Suprapubic skin (tissue), 4 donors: ENCODE results near the gene IL19.

ENCODE experiments used
- EP300 ChIP-seq: sonication (generic); formaldehyde crosslinking; IDR thresholded peaks from one replicate; pipeline ENCODE4 v1.6.1; 2017; ENCODE audit warnings: antibody characterized with exemption
- POLR2A ChIP-seq, 2 donors: fragments of 450-650 bp; IDR thresholded peaks; one replicate each; pipeline ENCODE4 v1.6.1; 2017; ENCODE audit warnings: antibody characterized with exemption in 2 of 2, mild to moderate bottlenecking in 2 of 2, moderate library complexity in 2 of 2
- POLR2AphosphoS5 ChIP-seq, 3 donors: sonication (generic); formaldehyde crosslinking; IDR thresholded peaks; one replicate each; pipeline ENCODE4 v1.6.1; 2017; ENCODE audit warnings: antibody characterized with exemption in 3 of 3
- TF ChIP-seq, protein P1 (sequence below), 2 donors: fragments of 200-600 bp in 1 of 2; fragments of 450-650 bp in 1 of 2; sonication (generic) in 1 of 2; IDR thresholded peaks; one replicate each; pipeline ENCODE4 v1.5.1; 2016 to 2019; ENCODE audit warnings: antibody characterized with exemption in 2 of 2, mild to moderate bottlenecking in 1 of 2, moderate library complexity in 1 of 2

DNA sequence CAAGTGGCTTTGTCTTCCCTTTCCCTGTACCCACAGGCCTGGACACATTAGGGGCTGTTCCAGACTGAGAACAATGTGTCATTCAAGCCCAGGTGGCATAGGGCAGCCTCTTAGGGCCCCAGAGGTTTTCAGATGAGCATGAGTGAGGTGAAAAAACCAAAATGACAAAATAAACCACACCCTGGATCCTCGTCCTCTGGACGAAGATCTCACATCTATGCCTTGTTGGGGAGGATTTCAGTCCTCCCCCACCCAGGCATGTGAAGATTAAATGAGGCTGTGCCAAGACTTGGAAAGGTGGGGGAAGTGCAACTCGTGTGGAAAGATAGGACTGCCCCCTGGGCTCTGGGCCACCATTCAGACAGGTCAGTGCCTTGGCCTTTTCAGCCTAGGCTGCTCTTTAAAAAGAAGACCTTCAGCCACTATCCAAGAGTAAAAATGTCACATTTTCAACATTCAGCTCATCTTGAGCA is 32.8 kb upstream of the IL19 start:
- TF ChIP-seq, protein P1, sequence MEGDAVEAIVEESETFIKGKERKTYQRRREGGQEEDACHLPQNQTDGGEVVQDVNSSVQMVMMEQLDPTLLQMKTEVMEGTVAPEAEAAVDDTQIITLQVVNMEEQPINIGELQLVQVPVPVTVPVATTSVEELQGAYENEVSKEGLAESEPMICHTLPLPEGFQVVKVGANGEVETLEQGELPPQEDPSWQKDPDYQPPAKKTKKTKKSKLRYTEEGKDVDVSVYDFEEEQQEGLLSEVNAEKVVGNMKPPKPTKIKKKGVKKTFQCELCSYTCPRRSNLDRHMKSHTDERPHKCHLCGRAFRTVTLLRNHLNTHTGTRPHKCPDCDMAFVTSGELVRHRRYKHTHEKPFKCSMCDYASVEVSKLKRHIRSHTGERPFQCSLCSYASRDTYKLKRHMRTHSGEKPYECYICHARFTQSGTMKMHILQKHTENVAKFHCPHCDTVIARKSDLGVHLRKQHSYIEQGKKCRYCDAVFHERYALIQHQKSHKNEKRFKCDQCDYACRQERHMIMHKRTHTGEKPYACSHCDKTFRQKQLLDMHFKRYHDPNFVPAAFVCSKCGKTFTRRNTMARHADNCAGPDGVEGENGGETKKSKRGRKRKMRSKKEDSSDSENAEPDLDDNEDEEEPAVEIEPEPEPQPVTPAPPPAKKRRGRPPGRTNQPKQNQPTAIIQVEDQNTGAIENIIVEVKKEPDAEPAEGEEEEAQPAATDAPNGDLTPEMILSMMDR (IDR thresholded peaks at IDR 0.05): no peak
- no peak for TF ChIP-seq EP300
- no peak for TF ChIP-seq POLR2AphosphoS5 (IDR thresholded peaks at IDR 0.05)
- no peak for TF ChIP-seq POLR2A (IDR thresholded peaks at IDR 0.05)
